AG20443 (cell line): ENCODE data around the gene STXBP5.

Experiments used
- DNase-seq: peaks from one replicate; pipeline ENCODE4 v3.0.0; 2012; ENCODE audit warnings: low spot score, mixed read lengths

STXBP5 gene

DNA sequence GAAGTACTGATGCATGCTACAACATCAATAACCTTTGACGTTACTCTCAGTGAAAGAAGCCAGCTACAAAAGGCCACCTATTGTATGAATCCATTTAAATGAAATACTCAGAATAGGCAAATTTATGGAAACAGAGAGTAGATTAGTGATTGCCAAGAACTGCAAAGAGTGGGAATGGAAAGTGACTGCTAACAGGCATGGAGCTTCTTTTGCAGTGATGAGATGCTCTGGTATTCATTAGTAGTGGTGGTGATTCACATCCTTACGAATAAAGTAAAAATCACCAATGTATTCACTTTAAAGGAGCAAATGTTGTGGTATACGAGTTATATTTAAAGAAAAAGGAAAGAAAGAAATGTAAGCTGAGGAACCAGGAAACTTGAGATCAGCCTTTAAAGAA lies 177.5 kb downstream of the STXBP5 start:
- DNase-seq = peak; percentile 44

DNA sequence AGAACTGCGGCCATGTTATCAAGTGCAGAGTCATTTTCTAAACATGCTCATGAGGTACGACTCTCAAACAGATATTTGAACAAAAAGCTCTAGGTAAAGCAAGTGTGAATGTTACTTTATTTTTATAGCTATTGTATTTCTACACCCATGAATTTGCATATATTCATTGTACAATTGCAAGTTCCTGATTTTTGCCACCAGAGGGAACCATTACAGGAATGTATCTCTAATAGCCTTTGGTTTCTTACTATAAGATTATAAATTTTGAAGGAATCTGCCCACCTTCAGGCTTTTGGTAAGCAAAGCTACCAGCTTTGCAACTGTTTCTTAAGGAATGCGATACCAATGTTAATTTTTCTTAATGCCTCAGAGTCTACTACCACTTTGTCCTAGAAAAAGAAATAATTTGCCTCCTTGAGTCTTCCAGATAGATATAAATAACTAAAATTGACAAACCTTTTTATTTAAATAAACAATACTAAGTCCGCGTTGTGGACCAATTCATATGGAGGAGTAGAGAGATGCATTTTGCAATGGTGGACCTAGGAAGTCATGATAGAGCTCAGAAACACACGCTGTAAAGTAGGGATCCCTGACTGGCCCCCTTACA lies 178.8 kb downstream of the STXBP5 start:
- DNase-seq = peak; percentile 43

DNA sequence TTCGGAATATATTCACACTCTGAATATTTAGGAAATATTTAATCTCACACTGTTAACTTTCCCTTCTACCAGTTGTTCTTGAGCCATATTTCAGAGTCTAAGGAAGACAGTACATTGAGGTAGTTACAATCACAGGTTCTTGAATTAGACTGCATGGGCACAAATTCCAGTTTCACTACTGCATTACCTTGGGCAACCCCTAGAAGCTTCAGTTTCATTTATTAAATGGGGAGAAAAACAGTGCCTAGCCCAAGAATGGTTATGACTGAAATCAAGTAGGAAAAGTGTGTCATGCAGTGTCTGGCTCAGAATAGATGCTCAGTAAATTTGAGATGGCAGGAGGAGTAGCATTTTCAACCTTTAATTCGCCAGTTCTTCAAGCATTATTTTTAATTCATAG lies 179.8 kb downstream of the STXBP5 start:
- DNase-seq = no peak

DNA sequence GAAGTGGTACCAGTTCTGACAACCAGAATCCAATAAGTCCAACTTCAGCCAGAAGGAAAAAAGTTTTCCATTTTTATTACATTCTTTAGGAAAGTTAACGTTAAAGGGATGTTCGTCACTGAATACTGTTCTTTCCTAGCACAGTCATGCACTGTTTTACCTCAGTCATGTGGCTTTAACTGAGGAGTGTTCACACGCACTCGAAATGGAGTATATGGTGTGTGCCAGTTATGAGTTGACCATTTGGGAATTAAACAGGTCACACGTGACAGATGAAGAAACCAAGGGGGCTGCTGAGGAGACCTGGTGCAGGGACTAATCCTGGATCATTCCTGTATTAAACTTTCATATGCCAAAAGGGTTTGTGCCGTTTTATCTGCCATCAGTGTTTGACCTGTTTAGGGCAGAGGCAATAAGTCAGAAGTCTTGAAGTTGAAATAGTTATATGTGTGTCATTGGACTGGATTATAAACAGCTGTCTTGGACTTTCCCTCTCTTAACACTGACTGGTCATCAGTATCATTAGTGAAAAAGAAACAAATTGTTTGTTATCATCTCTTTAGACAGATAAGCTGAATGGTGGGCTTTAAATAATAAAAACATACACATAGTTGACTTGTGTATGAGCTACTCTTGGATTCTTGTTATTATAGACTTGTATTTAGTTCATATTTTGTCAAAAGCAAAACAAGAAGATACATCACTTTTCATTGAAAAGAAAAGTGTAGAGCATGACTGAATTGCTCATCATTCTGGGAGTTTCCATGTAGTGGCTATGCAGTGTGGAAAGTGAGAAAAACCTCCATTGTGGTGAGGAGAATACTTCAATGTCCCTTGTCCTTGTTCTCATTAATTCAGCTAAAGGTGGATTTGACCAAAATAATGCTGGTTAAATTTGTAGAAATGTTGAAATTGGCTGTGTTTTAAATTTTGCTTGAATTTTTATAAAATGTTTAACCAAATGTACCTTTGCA lies 180.8 kb downstream of the STXBP5 start:
- no peak for DNase-seq

- no peak for DNase-seq
Measured at GRCh38 chr6:147389463-147389862, 185.2 kb downstream of the STXBP5 start.

DNA sequence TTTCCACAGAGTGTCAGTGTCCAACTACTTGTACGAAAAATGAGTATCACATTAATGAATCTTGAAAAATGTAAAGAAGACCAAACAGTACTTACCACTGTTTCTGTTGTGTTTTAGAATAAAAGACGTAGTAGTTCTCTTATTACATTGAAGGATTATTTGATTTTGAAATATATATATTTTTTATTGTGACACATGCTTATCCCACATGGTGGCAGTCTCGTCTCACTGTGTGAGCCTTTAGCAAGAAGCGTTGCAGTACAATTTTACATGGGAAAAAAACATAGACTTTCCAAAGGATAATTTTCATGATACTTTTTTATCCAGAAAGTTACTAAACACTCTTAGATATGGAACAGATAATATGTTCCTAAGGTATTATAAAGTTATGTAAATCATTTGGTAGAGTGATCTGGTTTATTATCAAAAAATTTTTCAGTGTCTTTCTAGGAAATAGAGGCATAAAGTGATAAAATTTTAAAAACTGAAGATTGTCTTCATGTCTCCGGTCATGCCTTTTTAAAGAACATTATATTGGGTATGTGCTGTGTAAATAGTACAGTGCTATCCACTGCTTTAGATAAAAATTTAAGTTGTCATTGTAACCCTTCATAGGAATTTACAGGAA lies 186.8 kb downstream of the STXBP5 start:
- DNase-seq = peak; percentile 15

DNA sequence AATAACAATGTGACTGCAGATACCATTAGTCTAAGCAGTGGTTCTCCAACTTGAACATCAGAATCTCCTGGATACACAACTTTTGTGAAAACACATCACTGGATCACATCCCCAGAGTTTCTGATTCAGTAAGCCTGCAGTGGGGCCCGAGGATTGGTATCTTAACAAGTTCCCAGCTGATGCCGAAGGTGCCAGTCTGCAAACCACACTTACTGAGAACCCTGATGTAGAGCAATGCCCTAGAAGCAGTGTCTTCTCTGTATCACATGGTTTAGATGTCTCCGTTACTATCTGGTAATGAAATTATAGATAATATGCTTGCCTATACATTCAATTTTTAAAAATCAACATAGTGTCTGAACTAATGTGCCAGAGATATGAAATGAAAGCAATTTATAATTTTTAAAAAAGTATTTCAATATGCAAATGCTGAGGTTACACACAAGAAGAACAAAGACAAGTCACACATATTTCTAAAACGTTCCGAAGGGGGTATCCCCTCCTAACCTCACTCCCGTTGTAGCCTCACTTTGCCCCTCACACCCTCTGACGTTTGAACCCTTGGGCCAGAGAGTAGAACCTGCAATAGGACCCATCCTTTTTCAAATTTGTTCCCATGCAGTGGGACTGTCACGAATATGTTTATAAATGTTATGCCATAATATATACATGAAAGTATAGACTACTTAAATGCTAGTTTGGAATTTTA lies 188.9 kb downstream of the STXBP5 start:
- DNase-seq = no peak

- no peak for DNase-seq
Measured at GRCh38 chr6:147395158-147395557, 190.9 kb downstream of the STXBP5 start.

GRCh38 chr6:147397306-147397705 lies 193.1 kb downstream of the STXBP5 start:
- DNase-seq = no peak

- DNase-seq = no peak
Measured at GRCh38 chr6:147400968-147401367, 196.8 kb downstream of the STXBP5 start.

GRCh38 chr6:147401779-147402178 lies 197.6 kb downstream of the STXBP5 start:
- DNase-seq = no peak

DNA sequence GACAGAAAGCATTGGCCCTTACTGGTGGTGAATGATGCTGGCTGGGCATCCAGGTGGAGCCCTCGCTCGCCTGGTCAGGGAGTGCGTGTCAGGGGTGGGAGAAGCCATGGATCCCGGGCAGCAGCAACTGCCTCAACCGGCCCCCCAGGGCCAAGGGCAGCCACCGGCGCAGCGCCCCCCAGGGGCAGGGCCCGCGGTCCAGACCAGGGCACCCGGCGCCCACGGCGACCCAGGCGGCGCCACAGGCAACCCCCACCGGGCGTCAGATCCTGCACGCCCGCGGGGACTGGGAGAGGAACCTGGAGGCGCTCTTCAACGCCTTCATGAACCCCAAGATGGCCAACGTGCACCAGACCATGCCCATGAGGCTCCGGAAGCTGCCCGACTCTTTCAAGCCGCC lies 202.6 kb downstream of the STXBP5 start:
- no peak for DNase-seq

DNA sequence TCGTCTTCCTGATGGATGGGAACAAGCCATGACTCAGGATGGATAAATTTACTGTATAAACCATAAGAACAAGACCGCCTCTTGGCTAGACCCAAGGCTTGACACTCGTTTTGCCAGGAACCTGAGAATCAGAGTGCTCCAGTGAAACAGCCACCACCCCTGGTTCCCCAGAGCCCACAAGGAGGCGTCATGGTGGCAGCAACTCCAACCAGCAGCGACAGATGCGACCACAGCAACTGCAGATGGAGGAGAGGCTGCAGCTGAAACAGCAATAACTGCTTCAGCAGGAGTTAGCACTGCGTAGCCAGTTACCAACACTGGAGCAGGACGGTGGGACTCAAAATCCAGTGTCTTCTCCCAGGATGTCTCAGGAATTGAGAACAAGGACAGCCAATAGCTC lies 203.4 kb downstream of the STXBP5 start:
- DNase-seq = no peak

GRCh38 chr6:147416622-147417021 lies 212.4 kb downstream of the STXBP5 start:
- DNase-seq = no peak

DNA sequence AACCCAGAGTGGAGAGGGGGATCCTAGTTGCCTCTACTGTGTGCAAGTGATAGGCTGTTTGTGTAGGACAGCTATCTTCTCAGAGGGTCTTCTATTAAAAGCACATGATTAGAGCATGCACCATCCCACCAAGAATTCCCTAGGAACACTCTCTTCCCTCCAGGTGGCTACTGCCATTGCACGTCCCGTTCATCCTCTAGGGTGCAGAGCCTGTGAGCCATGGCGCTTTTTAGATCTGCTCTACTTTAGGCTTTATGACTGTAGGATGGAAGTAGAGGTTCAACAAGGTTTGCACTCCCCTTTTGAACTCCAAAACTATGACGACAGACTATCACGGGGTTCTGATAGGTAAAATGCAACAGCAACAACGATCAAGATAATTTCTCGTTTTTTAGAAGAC lies 213.7 kb downstream of the STXBP5 start:
- DNase-seq = no peak

- DNase-seq = no peak
Measured at GRCh38 chr6:147418523-147418922, 214.3 kb downstream of the STXBP5 start.

DNA sequence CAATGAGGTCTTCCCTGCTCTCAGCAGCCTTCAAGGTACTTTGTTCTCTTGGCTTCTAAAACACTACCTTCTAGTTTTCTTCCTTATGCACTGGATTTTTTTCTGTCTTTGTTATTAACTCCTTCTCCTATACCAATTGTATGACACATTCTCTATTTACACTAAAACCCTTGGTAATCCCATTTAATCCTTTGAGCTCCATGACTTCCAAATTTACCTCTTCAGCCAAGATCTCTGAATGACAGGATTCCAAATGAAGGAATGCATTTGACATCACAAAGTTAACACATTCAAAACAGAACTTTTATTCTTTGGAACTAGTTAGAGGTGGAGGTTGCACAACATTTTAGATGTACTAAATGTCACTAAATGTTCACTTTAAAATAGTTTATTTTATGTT lies 217.7 kb downstream of the STXBP5 start:
- DNase-seq = no peak

GRCh38 chr6:147423111-147423510 lies 218.9 kb downstream of the STXBP5 start:
- DNase-seq = no peak

GRCh38 chr6:147429794-147430193 lies 225.6 kb downstream of the STXBP5 start:
- DNase-seq = no peak

DNA sequence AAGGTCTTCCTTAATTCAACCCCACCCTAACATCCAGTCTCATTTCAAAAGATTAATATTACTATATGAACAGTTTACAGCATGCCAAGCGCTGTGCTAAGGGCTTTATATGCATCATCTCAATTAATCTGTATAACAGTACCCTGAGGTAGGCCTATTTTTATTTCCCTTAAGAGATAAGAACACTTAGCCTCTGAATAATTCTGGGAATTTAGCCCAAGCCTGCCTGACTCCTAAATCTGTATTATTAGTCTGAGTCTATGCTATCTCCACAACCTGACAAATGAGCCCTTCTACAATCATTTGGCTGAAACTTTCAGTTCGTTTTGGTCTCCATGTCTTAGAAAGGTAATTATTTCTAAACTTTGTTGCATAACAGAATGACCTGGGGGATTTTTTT lies 226.6 kb downstream of the STXBP5 start:
- no peak for DNase-seq

GRCh38 chr6:147434076-147434475 lies 229.9 kb downstream of the STXBP5 start:
- DNase-seq = no peak

DNA sequence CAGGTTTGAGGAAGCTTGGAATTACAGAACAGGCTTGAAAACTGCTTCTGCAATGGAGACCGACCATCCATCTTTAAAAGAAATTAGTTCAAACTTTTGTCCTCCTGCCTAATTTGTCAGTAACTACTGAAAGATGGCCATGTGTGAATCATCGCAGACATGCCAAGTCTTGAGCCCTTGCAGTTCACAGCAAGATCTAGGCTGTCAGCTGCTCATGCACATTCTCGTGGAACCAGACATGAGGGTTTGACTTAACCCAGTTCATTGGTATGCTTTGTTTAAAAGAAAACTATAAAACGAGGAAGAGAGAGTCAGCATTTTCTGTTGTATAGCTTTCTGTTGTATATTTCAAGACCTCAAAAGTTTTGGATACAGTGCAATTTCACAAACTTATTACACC lies 230.3 kb downstream of the STXBP5 start:
- DNase-seq = no peak
